Panc1 (cell line): ENCODE measurements around the gene IDE. TPM values are rescaled to one million over a fixed set of nuclear protein-coding genes. Genes with fewer than 3 reads are reported as not detected.
"Not testable (repeated sequence)": the region's sequence is repeated elsewhere in the genome, so short reads cannot be mapped to it uniquely, and the experiment has no call there.

Source experiments
- ATAC-seq: fragments of 200-7000 bp; cut with Tn5 transposase; 2 replicates; pipeline ENCODE4 v1.9.1; 2020; ENCODE audit warnings: mild to moderate bottlenecking, moderate library complexity
- BruUV-seq: library from RNA; stranded (reverse); fragments of 400-500 nt; replicated peaks from 2 replicates; lab custom pipeline; 2021; lab: Mats Ljungman, UMichigan
- CTCF ChIA-PET: fragments of 300-600 bp; sonication (Branson Sonifier 250); formaldehyde crosslinking; loops from one replicate; lab custom pipeline; 2022; ENCODE audit warnings: antibody characterized with exemption; lab: Charles Lee
- POLR2A ChIA-PET: fragments of 300-600 bp; sonication (Branson Sonifier 250); formaldehyde crosslinking; loops from one replicate; lab custom pipeline; 2022; ENCODE audit warnings: antibody characterized with exemption; lab: Charles Lee
- DNase-seq: peaks from one replicate; pipeline ENCODE4 v3.0.0-alpha.2; 2010; ENCODE audit warnings: low read depth, low spot score
- H3K27ac ChIP-seq: 2 replicates; pipeline ENCODE4 v1.5.1; 2011; ENCODE audit warnings: mild to moderate bottlenecking, low read length, inconsistent platforms
- H3K27me3 ChIP-seq: fragments of 200-500 bp; sonication (Bioruptor generic); 2 replicates; pipeline ENCODE4 v1.6.0; 2014; ENCODE audit warnings: low read length, inconsistent platforms; ENCODE audit not compliant: control insufficient read depth, insufficient read depth
- H3K36me3 ChIP-seq: fragments of 200-500 bp; sonication (Bioruptor generic); 2 replicates; pipeline ENCODE4 v1.5.1; 2014; ENCODE audit warnings: inconsistent platforms, mild to moderate bottlenecking, low read length, moderate library complexity; ENCODE audit not compliant: control insufficient read depth, insufficient read depth
- H3K4me1 ChIP-seq: 2 replicates; pipeline ENCODE4 v1.5.1; 2011; ENCODE audit warnings: inconsistent platforms, mild to moderate bottlenecking, low read length, moderate library complexity; ENCODE audit not compliant: control insufficient read depth, insufficient read depth
- H3K4me3 ChIP-seq, 2 experiments: 2 replicates each; pipeline ENCODE4 v1.5.1; 2011 to 2012; ENCODE audit warnings: low read depth in 2 of 2, low read length in 2 of 2, mild to moderate bottlenecking in 2 of 2, inconsistent platforms in 1 of 2, moderate library complexity in 1 of 2
- H3K9me3 ChIP-seq: fragments of 200-500 bp; sonication (Bioruptor generic); 2 replicates; pipeline ENCODE4 v1.5.1; 2014; ENCODE audit warnings: low read depth, mild to moderate bottlenecking, inconsistent platforms, low read length, moderate library complexity; ENCODE audit not compliant: control insufficient read depth, insufficient read depth
- POLR2AphosphoS5 ChIP-seq: IDR thresholded peaks from 2 replicates; pipeline ENCODE4 v1.6.1; 2012; ENCODE audit warnings: mild to moderate bottlenecking, low read depth, low read length, moderate library complexity
- SIN3A ChIP-seq: IDR thresholded peaks from 2 replicates; pipeline ENCODE4 v1.6.1; 2012; ENCODE audit warnings: low read depth, mild to moderate bottlenecking, low read length, moderate library complexity, borderline replicate concordance; ENCODE audit not compliant: insufficient read depth
- TCF7L2 ChIP-seq: IDR thresholded peaks from 2 replicates; pipeline ENCODE4 v1.6.1; 2011; ENCODE audit warnings: mild to moderate bottlenecking, low read depth, low read length, inconsistent platforms
- in situ Hi-C: cut with HindIII; loops from 2 replicates; pipeline ENCODE4 v1.10.0; 2016; ENCODE audit warnings: low sequenced_read_pairs, low pct_unique_long_range_greater_than_20kb
- intact Hi-C: fragments of 100-400 bp; cut with micrococcal nuclease; formaldehyde crosslinking; loops from one replicate; pipeline ENCODE4 v1.10.0; 2022; ENCODE audit not compliant: unreplicated experiment
- total RNA-seq: library from RNA; stranded (reverse); gene quantifications from one replicate; pipeline ENCODE4 v1.2.1, GENCODE V29; 2021; ENCODE audit not compliant: unreplicated experiment
- TF ChIP-seq, protein P1 (sequence below): fragments of 450-650 bp; IDR thresholded peaks from 2 replicates; pipeline ENCODE4 v1.5.1; 2017; ENCODE audit warnings: mild to moderate bottlenecking
- TF ChIP-seq, protein P2 (sequence below), 2 experiments: IDR thresholded peaks; 2 replicates each; pipeline ENCODE4 v1.6.1; 2011 to 2012; ENCODE audit warnings: low read depth in 2 of 2, control low read depth in 1 of 2, low read length in 1 of 2, mild to moderate bottlenecking in 1 of 2, moderate library complexity in 1 of 2; ENCODE audit not compliant: insufficient read depth in 1 of 2

IDE gene
- total RNA-seq, 1 experiment from 2014 or later, result 79.0 TPM

DNA sequence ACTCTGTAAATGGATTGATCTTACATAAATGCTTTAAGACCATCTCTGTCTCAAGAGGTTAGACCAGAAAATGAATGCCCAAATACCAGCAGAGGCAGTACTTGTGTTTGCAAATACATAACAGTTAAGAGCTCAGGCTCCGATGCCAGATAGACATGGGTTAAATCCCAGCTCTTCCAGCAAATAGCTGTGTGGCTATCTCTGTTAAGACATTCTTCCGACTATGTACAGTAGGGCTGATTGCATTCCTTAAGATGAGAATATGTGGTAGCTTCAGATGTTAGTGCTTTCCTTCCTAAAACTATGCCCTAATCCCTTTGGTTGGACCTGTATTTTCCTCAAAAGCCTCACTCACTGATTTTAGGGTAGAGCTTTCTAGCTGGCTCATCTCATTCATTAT is 2.2 kb downstream of the IDE start:
- ATAC-seq, result no peak

DNA sequence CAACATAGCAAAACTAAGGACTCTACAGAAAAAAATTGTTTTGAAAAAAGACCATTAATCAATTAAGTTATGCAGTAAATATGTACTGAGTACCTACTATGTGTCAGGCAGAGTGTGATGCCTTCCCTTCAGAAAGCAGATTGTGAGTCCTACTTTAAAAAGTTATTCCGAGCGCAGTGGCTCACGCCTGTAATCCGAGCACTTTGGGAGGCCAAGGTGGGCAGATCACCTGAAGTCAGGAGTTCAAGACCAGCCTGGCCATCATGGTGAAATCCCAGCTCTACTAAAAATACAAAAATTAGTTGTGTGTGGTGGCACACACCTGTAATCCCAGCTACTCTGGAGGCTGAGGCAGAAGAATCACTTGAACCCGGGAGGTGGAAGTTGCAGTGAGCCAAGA is 4.2 kb downstream of the IDE start:
- ATAC-seq, CTCF ChIA-PET, in situ Hi-C loops, H3K4me3 ChIP-seq, DNase-seq, POLR2A ChIA-PET, H3K27ac ChIP-seq, intact Hi-C loops, H3K9me3 ChIP-seq, BruUV-seq, H3K36me3 ChIP-seq, H3K27me3 ChIP-seq: not testable (repeated sequence)
- peaks cover 14% of the 10 kb centered on the region for H3K4me1 ChIP-seq

More for the DNA sequence above, 2.2 kb downstream of the IDE start:
- ChIA-PET POLR2A (interaction anchor here (0.5 kb wide), 1 partner anchor 9 kb away, joined by 6 read pairs; no protein-coding TSS in a partner anchor), CTCF (interaction anchor here (0.5 to 1.1 kb wide), 3 partner anchors 54 to 131 kb away, joined by 3 to 4 read pairs (median 4); no protein-coding TSS in a partner anchor)
- BruUV-seq, result no TSS peak
- in situ Hi-C loops (no loop called here), intact Hi-C loops (no loop called here)
- H3K4me1 ChIP-seq, result peaks cover 20% of the 10 kb centered on the region
- no peaks in the 10 kb centered on the region for H3K9me3 ChIP-seq
- no peak for TF ChIP-seq TCF7L2
- no peak for TF ChIP-seq SIN3A
- TF ChIP-seq, protein P1, sequence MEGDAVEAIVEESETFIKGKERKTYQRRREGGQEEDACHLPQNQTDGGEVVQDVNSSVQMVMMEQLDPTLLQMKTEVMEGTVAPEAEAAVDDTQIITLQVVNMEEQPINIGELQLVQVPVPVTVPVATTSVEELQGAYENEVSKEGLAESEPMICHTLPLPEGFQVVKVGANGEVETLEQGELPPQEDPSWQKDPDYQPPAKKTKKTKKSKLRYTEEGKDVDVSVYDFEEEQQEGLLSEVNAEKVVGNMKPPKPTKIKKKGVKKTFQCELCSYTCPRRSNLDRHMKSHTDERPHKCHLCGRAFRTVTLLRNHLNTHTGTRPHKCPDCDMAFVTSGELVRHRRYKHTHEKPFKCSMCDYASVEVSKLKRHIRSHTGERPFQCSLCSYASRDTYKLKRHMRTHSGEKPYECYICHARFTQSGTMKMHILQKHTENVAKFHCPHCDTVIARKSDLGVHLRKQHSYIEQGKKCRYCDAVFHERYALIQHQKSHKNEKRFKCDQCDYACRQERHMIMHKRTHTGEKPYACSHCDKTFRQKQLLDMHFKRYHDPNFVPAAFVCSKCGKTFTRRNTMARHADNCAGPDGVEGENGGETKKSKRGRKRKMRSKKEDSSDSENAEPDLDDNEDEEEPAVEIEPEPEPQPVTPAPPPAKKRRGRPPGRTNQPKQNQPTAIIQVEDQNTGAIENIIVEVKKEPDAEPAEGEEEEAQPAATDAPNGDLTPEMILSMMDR, result no peak
- TF ChIP-seq POLR2AphosphoS5, result no peak
- TF ChIP-seq, protein P2, sequence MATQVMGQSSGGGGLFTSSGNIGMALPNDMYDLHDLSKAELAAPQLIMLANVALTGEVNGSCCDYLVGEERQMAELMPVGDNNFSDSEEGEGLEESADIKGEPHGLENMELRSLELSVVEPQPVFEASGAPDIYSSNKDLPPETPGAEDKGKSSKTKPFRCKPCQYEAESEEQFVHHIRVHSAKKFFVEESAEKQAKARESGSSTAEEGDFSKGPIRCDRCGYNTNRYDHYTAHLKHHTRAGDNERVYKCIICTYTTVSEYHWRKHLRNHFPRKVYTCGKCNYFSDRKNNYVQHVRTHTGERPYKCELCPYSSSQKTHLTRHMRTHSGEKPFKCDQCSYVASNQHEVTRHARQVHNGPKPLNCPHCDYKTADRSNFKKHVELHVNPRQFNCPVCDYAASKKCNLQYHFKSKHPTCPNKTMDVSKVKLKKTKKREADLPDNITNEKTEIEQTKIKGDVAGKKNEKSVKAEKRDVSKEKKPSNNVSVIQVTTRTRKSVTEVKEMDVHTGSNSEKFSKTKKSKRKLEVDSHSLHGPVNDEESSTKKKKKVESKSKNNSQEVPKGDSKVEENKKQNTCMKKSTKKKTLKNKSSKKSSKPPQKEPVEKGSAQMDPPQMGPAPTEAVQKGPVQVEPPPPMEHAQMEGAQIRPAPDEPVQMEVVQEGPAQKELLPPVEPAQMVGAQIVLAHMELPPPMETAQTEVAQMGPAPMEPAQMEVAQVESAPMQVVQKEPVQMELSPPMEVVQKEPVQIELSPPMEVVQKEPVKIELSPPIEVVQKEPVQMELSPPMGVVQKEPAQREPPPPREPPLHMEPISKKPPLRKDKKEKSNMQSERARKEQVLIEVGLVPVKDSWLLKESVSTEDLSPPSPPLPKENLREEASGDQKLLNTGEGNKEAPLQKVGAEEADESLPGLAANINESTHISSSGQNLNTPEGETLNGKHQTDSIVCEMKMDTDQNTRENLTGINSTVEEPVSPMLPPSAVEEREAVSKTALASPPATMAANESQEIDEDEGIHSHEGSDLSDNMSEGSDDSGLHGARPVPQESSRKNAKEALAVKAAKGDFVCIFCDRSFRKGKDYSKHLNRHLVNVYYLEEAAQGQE (IDR thresholded peaks at IDR 0.05; ENCODE audit: insufficient read depth in 1 of 2, low read depth in 2 of 2, low read length in 1 of 2), result no peak
- H3K36me3 ChIP-seq, result no peaks in the 10 kb centered on the region
- no peak for DNase-seq
- peak overlapping the region; percentile 10 to 81 for H3K4me3 ChIP-seq
- H3K27ac ChIP-seq, result peak overlapping the region; percentile 91; the same call in 1 of the 2 replicates
- no peaks in the 10 kb centered on the region for H3K27me3 ChIP-seq

DNA sequence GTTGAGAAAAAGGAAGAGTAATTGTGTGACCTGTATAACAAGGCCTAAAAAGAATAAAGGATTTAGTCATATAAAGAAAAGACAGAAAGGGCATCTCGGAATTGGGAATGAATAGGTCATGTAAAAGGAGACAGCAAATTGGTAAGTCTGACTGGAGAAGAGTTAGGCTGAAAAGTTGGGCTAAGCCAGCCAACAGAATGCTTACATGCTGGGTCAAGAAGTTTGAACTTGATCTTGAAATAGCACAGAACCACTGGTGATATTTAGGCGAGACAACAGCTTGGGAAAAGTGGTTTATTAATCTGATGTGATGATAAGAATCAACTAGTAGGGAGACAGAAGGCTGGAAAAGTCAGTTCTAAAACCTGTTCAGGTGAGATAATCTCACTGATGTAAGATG is 4.8 kb downstream of the IDE start:
- ATAC-seq (no peak), DNase-seq (no peak)
- ChIA-PET POLR2A (no interaction called here), CTCF (no interaction called here)
- TF ChIP-seq, protein P1, result no peak
- TF ChIP-seq TCF7L2, result no peak
- no peak for TF ChIP-seq SIN3A
- TF ChIP-seq POLR2AphosphoS5, result no peak
- TF ChIP-seq, protein P2 (IDR thresholded peaks at IDR 0.05; ENCODE audit: insufficient read depth in 1 of 2, low read depth in 2 of 2, low read length in 1 of 2), result no peak
- intact Hi-C loops (no loop called here), in situ Hi-C loops (no loop called here)
- Histone ChIP-seq H3K27ac (no peak overlapping the region), H3K4me3 (no peak overlapping the region), H3K36me3 (no peaks in the 10 kb centered on the region), H3K4me1 (peaks cover 13% of the 10 kb centered on the region), H3K27me3 (no peaks in the 10 kb centered on the region), H3K9me3 (no peaks in the 10 kb centered on the region)
- no TSS peak for BruUV-seq
